Measurements from ENCODE around the gene ENOX1. TPM values are rescaled to one million over a fixed set of nuclear protein-coding genes. Genes with fewer than 3 reads are reported as not detected.

Gene ENOX1
- total and polyA plus RNA-seq, 2 of the 13 experiments (the other 11 are each of a cell fraction or from before 2014, with no cell fraction given): not detected

GRCh38 chr13:43698758-43699157 is 88.0 kb downstream of the ENOX1 start:
- in situ Hi-C loops (cut with HindIII; ENCODE audit: extremely low pct_ligation_motif_present, low pct_unique_long_range_greater_than_20kb) (no loop called here), intact Hi-C loops (cut with micrococcal nuclease; ENCODE audit: unreplicated experiment) (no loop called here)
- ChIA-PET POLR2A (no interaction called here), CTCF (ENCODE audit: low intra/inter-chr PET ratio, low total read pairs) (no interaction called here)
- 50% methylated on average over 2 of the region's 2 CpGs for WGBS (ENCODE audit: low lambda C conversion rate)
- TF ChIP-seq CBFB (CRISPR knock-in tag; IDR thresholded peaks at IDR 0.05): no peak
- no peak for TF ChIP-seq ZNF382 (CRISPR knock-in tag; IDR thresholded peaks at IDR 0.05; ENCODE audit: borderline replicate concordance)
- no peak for TF ChIP-seq ESRRA (CRISPR knock-in tag; IDR thresholded peaks at IDR 0.05; ENCODE audit: low read depth)
- TF ChIP-seq CSRNP1 (CRISPR knock-in tag; IDR thresholded peaks at IDR 0.05): no peak
- TF ChIP-seq ZNF33A (CRISPR knock-in tag; IDR thresholded peaks at IDR 0.05; ENCODE audit: borderline replicate concordance): no peak
- no peak for TF ChIP-seq ZSCAN30 (CRISPR knock-in tag; IDR thresholded peaks at IDR 0.05)
- no peak for TF ChIP-seq MLLT10 (CRISPR knock-in tag; IDR thresholded peaks at IDR 0.05)
- no peak for TF ChIP-seq PRDM10 (CRISPR knock-in tag; IDR thresholded peaks at IDR 0.05; ENCODE audit: low read depth)
- no peak for TF ChIP-seq WIZ (CRISPR knock-in tag; IDR thresholded peaks at IDR 0.05)
- FAIRE-seq: no peak
- no peaks in the 10 kb centered on the region for H3K79me2 ChIP-seq (ENCODE audit: insufficient read depth, low read length)
- ATAC-seq: no peak
- no peak overlapping the region for H3K9ac ChIP-seq (ENCODE audit: insufficient read depth, low read depth, low read length)
- no peaks in the 10 kb centered on the region for H4K20me1 ChIP-seq (ENCODE audit: insufficient read depth, low read length)
- H3K27ac ChIP-seq (ENCODE audit: extremely low read length, insufficient read depth, low read length): no peak overlapping the region
- H3K9me3 ChIP-seq (ENCODE audit: low read length): no peaks in the 10 kb centered on the region
- H3K27me3 ChIP-seq (ENCODE audit: control insufficient read depth in 1 of 2, insufficient read depth in 2 of 2, low read length in 2 of 2): no peaks in the 10 kb centered on the region
- no peak for DNase-seq (ENCODE audit: low spot score)
- no peak overlapping the region for H3K4me2 ChIP-seq (ENCODE audit: low read depth, low read length)
- no peak overlapping the region for H3K4me3 ChIP-seq (replicated peaks in 1 of 3; ENCODE audit: insufficient read depth in 1 of 3, low read depth in 2 of 3, low read length in 3 of 3)
- H3K4me1 ChIP-seq (ENCODE audit: insufficient read depth, low read length): no peaks in the 10 kb centered on the region
- H3K36me3 ChIP-seq (replicated peaks in 1 of 2; ENCODE audit: control insufficient read depth in 1 of 2, insufficient read depth in 2 of 2, low read length in 2 of 2): no peaks in the 10 kb centered on the region
- BruUV-seq (replicated peaks): no TSS peak
- H2AFZ ChIP-seq (ENCODE audit: low read length): no peak overlapping the region

All from HepG2 (cell line).